Kidney (tissue), 14 donors: ENCODE data around the gene ZNF177. TPM values are rescaled to one million over a fixed set of nuclear protein-coding genes. Genes with fewer than 3 reads are reported as not detected.

Source experiments
- DNase-seq, 5 donors: peaks; one replicate each; pipeline ENCODE4 v3.0.0-alpha.2; 2013 to 2020
- FAIRE-seq: peaks from 2 replicates; lab custom pipeline; 2012; peaks lifted over from hg19 to GRCh38; lab: Jason Lieb, UNC
- H3K27ac ChIP-seq, 2 donors: one replicate each; pipeline ENCODE4 v1.7.0; 2013; ENCODE audit warnings: low read depth in 2 of 2, low read length in 2 of 2, inconsistent platforms in 1 of 2
- H3K27me3 ChIP-seq: one replicate; pipeline ENCODE4 v1.7.1; 2013; ENCODE audit warnings: low read length, inconsistent platforms; ENCODE audit not compliant: control insufficient read depth, insufficient read depth
- H3K36me3 ChIP-seq, 3 donors: one replicate each; pipeline versions ENCODE4 v1.7.0 to v1.7.1; 2013; ENCODE audit warnings: low read length in 3 of 3, control low read depth in 1 of 3, inconsistent platforms in 1 of 3; ENCODE audit not compliant: insufficient read depth in 3 of 3, control insufficient read depth in 2 of 3
- H3K4me1 ChIP-seq, 3 donors: one replicate each; pipeline versions ENCODE4 v1.7.0 to v1.7.1; 2013; ENCODE audit warnings: low read length in 3 of 3, inconsistent platforms in 1 of 3, low read depth in 1 of 3; ENCODE audit not compliant: control insufficient read depth in 2 of 3, insufficient read depth in 2 of 3
- H3K4me3 ChIP-seq, 3 donors: one replicate each; pipeline versions ENCODE4 v1.7.0 to v1.8.1; 2013; ENCODE audit warnings: low read length in 3 of 3, control low read depth in 1 of 3, inconsistent platforms in 1 of 3
- H3K9ac ChIP-seq, 3 donors: one replicate each; pipeline versions ENCODE4 v1.7.0 to v1.7.1; 2013; ENCODE audit warnings: low read length in 3 of 3, control low read depth in 1 of 3, inconsistent platforms in 1 of 3
- H3K9me3 ChIP-seq, 3 donors: one replicate each; pipeline versions ENCODE4 v1.7.0 to v1.7.1; 2013; ENCODE audit warnings: low read length in 3 of 3, control low read depth in 1 of 3, inconsistent platforms in 1 of 3; ENCODE audit not compliant: control insufficient read depth in 2 of 3, insufficient read depth in 1 of 3
- CTCF ChIP-seq: IDR thresholded peaks from 3 replicates; pipeline ENCODE4 v1.5.1; 2012; ENCODE audit warnings: mild to moderate bottlenecking, moderate library complexity, borderline replicate concordance; ENCODE audit not compliant: insufficient read depth; ENCODE audit errors: extremely low read depth
- intact Hi-C: fragments of 100-400 bp; cut with DNase I; formaldehyde crosslinking; loops from one replicate; pipeline ENCODE4 v1.11.1; 2022
- polyA plus RNA-seq: library from polyadenylated mRNA; stranded (reverse); fragments of 350-450 nt; fragmentation: Illumina TruSeq; extraction: RNeasy Lipid Tissue Mini Kit (QIAGEN cat#74804); gene quantifications from one replicate; pipeline ENCODE4 v1.2.3, GENCODE V29; 2014; ENCODE audit warnings: low read depth, low replicate concordance; ENCODE audit not compliant: insufficient read depth
- total RNA-seq: library from RNA; stranded (reverse); fragmentation: NEBNext Ultra II Directional; extraction: Animal tissue kit (Norgen Biotek cat#: 25700); gene quantifications from one replicate; pipeline ENCODE4 v1.2.1, GENCODE V29; 2021
- donor health status: control.
- donor health status: control.
- donor health status: control.
- donor health status: control.
- donor health status: control.
- donor health status: DM: yes; HTN: yes; CAD: no.
- donor health status: Normal renal cell carcinoma (clear cell type).

ZNF177 gene
- total and polyA plus RNA-seq, 2 donors from 2014 or later = 1.8 to 5.7 TPM

DNA sequence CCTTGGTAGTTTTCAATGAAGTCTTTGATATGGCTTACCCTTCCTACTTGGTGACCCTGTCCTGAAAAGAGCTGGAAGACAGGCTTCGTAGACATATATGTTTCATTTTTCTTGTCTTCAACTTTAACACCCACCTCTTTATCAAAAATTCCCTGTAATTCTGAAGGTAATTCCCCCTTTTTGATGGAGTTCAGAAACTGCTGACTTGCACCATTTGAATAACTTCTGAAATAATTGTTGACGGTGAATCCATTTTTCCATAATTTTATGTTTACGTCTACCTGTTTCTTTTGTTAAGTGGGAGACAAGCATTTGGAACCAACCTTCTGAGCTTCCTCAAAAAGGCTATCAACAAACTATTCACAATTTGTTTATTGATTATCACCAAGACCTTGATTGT lies 14.6 kb upstream of the ZNF177 start:
- Histone ChIP-seq H3K36me3 (peaks cover 3 to 19% (median 4%) of the 10 kb centered on the region in 3 donors), H3K4me3 (no peak overlapping the region), H3K9ac (no peak overlapping the region), H3K27me3 (no peaks in the 10 kb centered on the region), H3K9me3 (peaks cover 9 to 76% (median 50%) of the 10 kb centered on the region in 3 donors), H3K27ac (no peak overlapping the region), H3K4me1 (no peaks in the 10 kb centered on the region)
- FAIRE-seq (no peak), DNase-seq (no peak)
- TF ChIP-seq CTCF = no peak
- intact Hi-C loops = no loop called here

GRCh38 chr19:9348671-9349070 lies 14.1 kb upstream of the ZNF177 start:
- no peak overlapping the region for H3K9ac ChIP-seq
- no peak overlapping the region for H3K27ac ChIP-seq
- H3K27me3 ChIP-seq = no peaks in the 10 kb centered on the region
- H3K4me3 ChIP-seq = no peak overlapping the region
- DNase-seq (no peak), FAIRE-seq (no peak)
- no peak for TF ChIP-seq CTCF
- H3K9me3 ChIP-seq = peaks cover 5 to 75% (median 46%) of the 10 kb centered on the region in 3 donors
- H3K36me3 ChIP-seq = peaks cover 0 to 15% (median 2%) of the 10 kb centered on the region in 3 donors
- H3K4me1 ChIP-seq = no peaks in the 10 kb centered on the region
- intact Hi-C loops = no loop called here

GRCh38 chr19:9352505-9352904 lies 10.3 kb upstream of the ZNF177 start:
- no peak for TF ChIP-seq CTCF
- intact Hi-C loops = no loop called here
- Histone ChIP-seq H3K27me3 (no peaks in the 10 kb centered on the region), H3K4me1 (no peaks in the 10 kb centered on the region), H3K4me3 (no peak overlapping the region), H3K9ac (no peak overlapping the region), H3K27ac (no peak overlapping the region), H3K9me3 (peaks cover 4 to 70% (median 40%) of the 10 kb centered on the region in 3 donors), H3K36me3 (peaks cover 0 to 4% (median 2%) of the 10 kb centered on the region in 3 donors)
- FAIRE-seq (no peak), DNase-seq (no peak)

DNA sequence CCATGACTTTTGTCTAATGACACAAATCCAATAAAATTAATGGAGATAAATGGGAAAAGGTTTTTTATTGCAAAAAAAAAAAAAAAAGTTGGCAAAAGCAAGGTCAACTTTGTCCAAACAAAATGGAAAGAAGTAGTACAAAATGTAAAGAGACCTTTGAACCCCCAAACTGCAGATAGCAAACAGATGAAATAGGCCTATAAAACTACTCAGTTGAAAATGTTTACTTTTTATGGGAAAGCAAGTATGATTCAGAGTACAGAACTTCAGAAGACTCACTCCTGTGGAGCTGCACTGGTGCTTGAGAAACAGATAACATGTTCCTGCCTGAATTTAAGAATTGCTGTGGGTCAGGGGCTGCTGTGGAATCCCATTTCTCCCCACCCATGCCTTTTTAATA lies 9.8 kb upstream of the ZNF177 start:
- H3K4me3 ChIP-seq = no peak overlapping the region
- no peak for TF ChIP-seq CTCF
- no peak overlapping the region for H3K9ac ChIP-seq
- H3K27ac ChIP-seq = no peak overlapping the region
- no peaks in the 10 kb centered on the region for H3K4me1 ChIP-seq
- DNase-seq = no peak
- intact Hi-C loops = no loop called here
- FAIRE-seq = no peak
- H3K27me3 ChIP-seq = no peaks in the 10 kb centered on the region
- peaks cover 4 to 71% (median 37%) of the 10 kb centered on the region in 3 donors for H3K9me3 ChIP-seq
- H3K36me3 ChIP-seq = peaks cover 2 to 9% (median 2%) of the 10 kb centered on the region in 3 donors
